Measurements from ENCODE around the gene SND1. TPM values are rescaled to one million over a fixed set of nuclear protein-coding genes. Genes with fewer than 3 reads are reported as not detected.

SND1 gene
- total and polyA plus RNA-seq, 10 donors = 61.7 to 173 (median 116) TPM

DNA sequence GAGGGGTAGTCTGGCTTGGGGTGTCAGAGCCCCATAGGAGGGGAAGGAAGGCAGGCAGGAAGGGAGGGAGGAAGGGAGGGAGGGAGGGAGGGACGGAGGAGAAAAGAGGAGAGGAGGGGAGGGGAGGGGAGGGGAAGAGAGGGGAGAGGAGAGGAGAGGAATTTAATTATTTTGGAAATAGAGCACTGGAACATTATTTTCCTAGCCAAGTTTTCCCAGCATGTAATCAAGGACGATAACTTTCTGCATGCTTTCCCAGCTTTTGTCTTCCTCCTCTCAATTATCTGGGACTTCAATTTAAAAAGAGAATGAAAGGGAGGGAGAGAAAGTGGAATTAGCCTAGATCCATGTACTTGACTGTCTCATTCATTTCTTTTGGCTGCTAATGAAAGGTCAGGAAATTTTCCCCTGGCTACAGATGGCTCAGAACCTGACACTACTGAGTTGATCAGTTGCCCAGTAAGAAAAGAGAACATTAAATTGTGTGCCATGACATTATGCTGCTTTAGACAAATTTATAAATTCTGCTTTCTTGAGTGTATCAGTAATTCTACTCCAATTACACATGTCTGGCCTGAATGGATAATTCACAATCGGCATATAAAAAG is 230.4 kb downstream of the SND1 start:
- Histone ChIP-seq H3K9me3 (no peaks in the 10 kb centered on the region), H3K4me1 (peaks cover 0 to 28% (median 9%) of the 10 kb centered on the region in 6 donors), H3K36me3 (peaks cover 0 to 2% (median 0%) of the 10 kb centered on the region in 6 donors), H3K4me3 (no peak overlapping the region), H3K27ac (peak overlapping the region in 1 of 8 donors; percentile 16), H3K27me3 (replicated peaks in 1 of 7) (no peaks in the 10 kb centered on the region)
- TF ChIP-seq POLR2AphosphoS5 (IDR thresholded peaks at IDR 0.05) = no peak
- TF ChIP-seq, protein P1, sequence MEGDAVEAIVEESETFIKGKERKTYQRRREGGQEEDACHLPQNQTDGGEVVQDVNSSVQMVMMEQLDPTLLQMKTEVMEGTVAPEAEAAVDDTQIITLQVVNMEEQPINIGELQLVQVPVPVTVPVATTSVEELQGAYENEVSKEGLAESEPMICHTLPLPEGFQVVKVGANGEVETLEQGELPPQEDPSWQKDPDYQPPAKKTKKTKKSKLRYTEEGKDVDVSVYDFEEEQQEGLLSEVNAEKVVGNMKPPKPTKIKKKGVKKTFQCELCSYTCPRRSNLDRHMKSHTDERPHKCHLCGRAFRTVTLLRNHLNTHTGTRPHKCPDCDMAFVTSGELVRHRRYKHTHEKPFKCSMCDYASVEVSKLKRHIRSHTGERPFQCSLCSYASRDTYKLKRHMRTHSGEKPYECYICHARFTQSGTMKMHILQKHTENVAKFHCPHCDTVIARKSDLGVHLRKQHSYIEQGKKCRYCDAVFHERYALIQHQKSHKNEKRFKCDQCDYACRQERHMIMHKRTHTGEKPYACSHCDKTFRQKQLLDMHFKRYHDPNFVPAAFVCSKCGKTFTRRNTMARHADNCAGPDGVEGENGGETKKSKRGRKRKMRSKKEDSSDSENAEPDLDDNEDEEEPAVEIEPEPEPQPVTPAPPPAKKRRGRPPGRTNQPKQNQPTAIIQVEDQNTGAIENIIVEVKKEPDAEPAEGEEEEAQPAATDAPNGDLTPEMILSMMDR (IDR thresholded peaks at IDR 0.05 in 8 of 11, conservative IDR thresholded peaks at IDR 0.05 in 3 of 11) = no peak
- no peak for TF ChIP-seq POLR2A (IDR thresholded peaks at IDR 0.05)
- intact Hi-C loops (cut with DNase I; ENCODE audit: low total_unique reads) = no loop called here
- no peak for DNase-seq
- 59 to 67% (median 64%) methylated on average over 3 of the region's 3 CpGs for WGBS, 5 donors

DNA sequence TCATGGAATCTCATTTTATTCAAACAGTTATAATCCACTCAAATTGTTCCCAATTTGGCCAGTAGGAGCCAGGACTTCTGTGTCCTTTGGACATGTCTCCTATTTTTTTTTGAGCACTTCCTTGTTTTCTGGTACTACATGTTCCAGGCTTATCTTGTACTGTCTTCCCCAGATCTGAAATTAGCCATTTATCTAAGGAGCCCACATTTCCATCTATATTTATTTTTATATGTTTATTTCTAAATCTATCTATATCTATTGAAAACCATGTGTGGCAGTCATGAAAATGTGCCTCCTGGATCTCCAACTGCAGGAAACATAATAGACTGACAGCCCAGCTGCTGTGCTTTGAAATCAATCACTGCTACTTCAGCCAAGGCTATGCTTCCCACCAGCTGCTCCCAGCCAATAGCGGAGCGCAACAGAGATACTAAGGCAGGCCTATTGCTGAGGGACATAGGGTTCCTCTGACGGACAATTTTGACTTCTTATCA is 232.1 kb downstream of the SND1 start:
- no peak overlapping the region for H3K4me3 ChIP-seq
- H3K4me1 ChIP-seq = peaks cover 0 to 30% (median 11%) of the 10 kb centered on the region in 6 donors
- DNase-seq = no peak
- peak overlapping the region in 5 of 8 donors; percentile 34 to 72 (median 54) for H3K27ac ChIP-seq
- H3K9me3 ChIP-seq = no peaks in the 10 kb centered on the region
- WGBS, 5 donors = 83 to 99% (median 95%) methylated on average over 3 of the region's 3 CpGs
- TF ChIP-seq POLR2AphosphoS5 (IDR thresholded peaks at IDR 0.05) (peak in 1 of 3 donors; percentile 46), POLR2A (IDR thresholded peaks at IDR 0.05) (no peak)
- TF ChIP-seq, protein P1 (IDR thresholded peaks at IDR 0.05 in 8 of 11, conservative IDR thresholded peaks at IDR 0.05 in 3 of 11) = peak in 4 of 11 experiments; percentile 16 to 46 (median 34)
- H3K36me3 ChIP-seq = peaks cover 0 to 19% (median 14%) of the 10 kb centered on the region in 6 donors
- intact Hi-C loops (cut with DNase I; ENCODE audit: low total_unique reads) = no loop called here
- no peaks in the 10 kb centered on the region for H3K27me3 ChIP-seq (replicated peaks in 1 of 7)

DNA sequence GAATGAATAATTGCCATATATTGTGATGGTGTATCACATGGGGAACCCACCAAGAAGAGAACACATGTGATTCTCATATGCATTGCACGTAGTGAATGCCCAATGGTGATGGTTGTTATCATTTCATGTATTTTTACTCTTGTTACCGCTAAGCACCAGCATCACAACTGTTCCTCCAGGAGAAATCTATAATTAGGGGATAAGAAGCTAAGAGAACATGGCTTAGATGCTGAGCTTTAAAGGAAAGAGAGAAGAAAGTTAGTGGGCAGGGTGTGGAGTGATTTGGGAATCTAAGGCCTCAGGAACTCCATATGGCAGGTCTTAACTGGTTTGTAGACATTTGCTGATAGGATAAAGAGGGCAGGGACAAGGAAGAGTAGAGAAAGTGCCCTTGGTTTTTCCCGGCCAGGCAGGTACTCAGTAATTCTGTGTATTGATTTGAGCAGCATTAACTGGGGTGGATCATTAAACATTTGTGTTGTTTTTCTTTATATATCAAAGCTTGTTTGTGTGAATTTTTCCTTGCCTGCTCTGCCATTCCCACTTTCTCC is 233.3 kb downstream of the SND1 start:
- H3K27ac ChIP-seq = peak overlapping the region in 2 of 8 donors; percentile 65 to 72
- DNase-seq = no peak
- no peak overlapping the region for H3K4me3 ChIP-seq
- H3K27me3 ChIP-seq (replicated peaks in 1 of 7) = no peaks in the 10 kb centered on the region
- TF ChIP-seq POLR2AphosphoS5 (IDR thresholded peaks at IDR 0.05) = no peak
- TF ChIP-seq POLR2A (IDR thresholded peaks at IDR 0.05) = no peak
- TF ChIP-seq, protein P1 (IDR thresholded peaks at IDR 0.05 in 8 of 11, conservative IDR thresholded peaks at IDR 0.05 in 3 of 11) = no peak
- intact Hi-C loops (cut with DNase I; ENCODE audit: low total_unique reads) = no loop called here
- peaks cover 0 to 35% (median 12%) of the 10 kb centered on the region in 6 donors for H3K4me1 ChIP-seq
- WGBS, 5 donors = 92 to 99% (median 95%) methylated on average over 3 of the region's 3 CpGs
- H3K9me3 ChIP-seq = no peaks in the 10 kb centered on the region
- peaks cover 0 to 29% (median 15%) of the 10 kb centered on the region in 6 donors for H3K36me3 ChIP-seq

DNA sequence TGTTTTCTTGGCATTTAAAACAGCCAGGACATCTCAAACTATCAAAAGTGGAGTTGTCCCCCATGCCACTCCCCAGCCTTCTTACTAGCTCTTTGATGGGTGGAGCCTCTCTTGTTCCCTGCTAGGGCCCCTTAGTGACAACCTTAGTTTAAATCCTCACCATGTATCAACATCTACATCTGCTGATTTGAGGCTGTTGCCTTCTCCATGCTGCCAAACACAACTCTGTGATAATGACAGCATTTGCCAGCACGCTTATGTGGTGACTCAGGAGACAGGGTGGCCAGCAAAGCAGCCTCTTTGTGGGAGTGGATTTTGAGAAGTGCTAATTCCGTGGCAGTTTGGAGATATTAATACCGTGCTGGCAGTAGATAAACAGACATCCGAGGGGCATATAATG is 233.8 kb downstream of the SND1 start:
- intact Hi-C loops (cut with DNase I; ENCODE audit: low total_unique reads) = no loop called here
- DNase-seq = no peak
- TF ChIP-seq POLR2AphosphoS5 (IDR thresholded peaks at IDR 0.05) = no peak
- TF ChIP-seq, protein P1 (IDR thresholded peaks at IDR 0.05 in 8 of 11, conservative IDR thresholded peaks at IDR 0.05 in 3 of 11) = no peak
- no peak for TF ChIP-seq POLR2A (IDR thresholded peaks at IDR 0.05)
- Histone ChIP-seq H3K27ac (no peak overlapping the region), H3K4me3 (no peak overlapping the region), H3K9me3 (no peaks in the 10 kb centered on the region), H3K36me3 (peaks cover 0 to 29% (median 15%) of the 10 kb centered on the region in 6 donors), H3K4me1 (peaks cover 0 to 41% (median 15%) of the 10 kb centered on the region in 6 donors), H3K27me3 (replicated peaks in 1 of 7) (no peaks in the 10 kb centered on the region)
- 58 to 81% (median 68%) methylated on average over 4 of the region's 4 CpGs for WGBS, 5 donors
